Calu3 (cell line): ENCODE results near the gene PCIF1. TPM values are rescaled to one million over a fixed set of nuclear protein-coding genes. Genes with fewer than 3 reads are reported as not detected.

Experiments
- BruUV-seq: library from RNA; stranded (reverse); fragments of 400-500 nt; replicated peaks from 2 replicates; lab custom pipeline; 2021; lab: Mats Ljungman, UMichigan
- CTCF ChIA-PET: fragments of 300-600 bp; sonication (Branson Sonifier 250); formaldehyde crosslinking; loops from one replicate; lab custom pipeline; 2022; ENCODE audit warnings: antibody characterized with exemption; lab: Charles Lee
- DNase-seq: peaks from one replicate; pipeline ENCODE4 v3.0.0; 2022
- H3K27ac Mint-ChIP-seq: one replicate; pipeline ENCODE4 v1.8.0; 2022; ENCODE audit warnings: mixed read lengths; ENCODE audit not compliant: unreplicated experiment
- H3K27me3 Mint-ChIP-seq: one replicate; pipeline ENCODE4 v1.8.0; 2022; ENCODE audit warnings: mixed read lengths; ENCODE audit not compliant: unreplicated experiment
- H3K36me3 Mint-ChIP-seq: one replicate; pipeline ENCODE4 v1.8.0; 2022; ENCODE audit warnings: mild to moderate bottlenecking, moderate library complexity, mixed read lengths; ENCODE audit not compliant: insufficient read depth, unreplicated experiment
- H3K4me1 Mint-ChIP-seq: one replicate; pipeline ENCODE4 v1.8.0; 2022; ENCODE audit warnings: mild to moderate bottlenecking, low read depth, mixed read lengths; ENCODE audit not compliant: unreplicated experiment
- H3K4me3 Mint-ChIP-seq: one replicate; pipeline ENCODE4 v1.8.0; 2022; ENCODE audit warnings: mild to moderate bottlenecking, low read depth, moderate library complexity, mixed read lengths; ENCODE audit not compliant: unreplicated experiment
- H3K9me3 Mint-ChIP-seq: one replicate; pipeline ENCODE4 v1.8.0; 2022; ENCODE audit warnings: low read depth, mixed read lengths; ENCODE audit not compliant: unreplicated experiment
- intact Hi-C: fragments of 100-400 bp; cut with micrococcal nuclease; formaldehyde crosslinking; loops from one replicate; pipeline ENCODE4 v1.10.0; 2022; ENCODE audit not compliant: unreplicated experiment
- total RNA-seq: library from RNA; stranded (reverse); gene quantifications from 2 replicates; pipeline ENCODE4 v1.2.3, GENCODE V29; 2022
- TF ChIP-seq, protein P1 (sequence below): fragments of 200-600 bp; IDR thresholded peaks from one replicate; pipeline ENCODE4 v1.8.0; 2022; ENCODE audit warnings: antibody characterized with exemption; ENCODE audit not compliant: unreplicated experiment

The PCIF1 gene
- total RNA-seq, 1 experiment from 2014 or later = 39.8 TPM

DNA sequence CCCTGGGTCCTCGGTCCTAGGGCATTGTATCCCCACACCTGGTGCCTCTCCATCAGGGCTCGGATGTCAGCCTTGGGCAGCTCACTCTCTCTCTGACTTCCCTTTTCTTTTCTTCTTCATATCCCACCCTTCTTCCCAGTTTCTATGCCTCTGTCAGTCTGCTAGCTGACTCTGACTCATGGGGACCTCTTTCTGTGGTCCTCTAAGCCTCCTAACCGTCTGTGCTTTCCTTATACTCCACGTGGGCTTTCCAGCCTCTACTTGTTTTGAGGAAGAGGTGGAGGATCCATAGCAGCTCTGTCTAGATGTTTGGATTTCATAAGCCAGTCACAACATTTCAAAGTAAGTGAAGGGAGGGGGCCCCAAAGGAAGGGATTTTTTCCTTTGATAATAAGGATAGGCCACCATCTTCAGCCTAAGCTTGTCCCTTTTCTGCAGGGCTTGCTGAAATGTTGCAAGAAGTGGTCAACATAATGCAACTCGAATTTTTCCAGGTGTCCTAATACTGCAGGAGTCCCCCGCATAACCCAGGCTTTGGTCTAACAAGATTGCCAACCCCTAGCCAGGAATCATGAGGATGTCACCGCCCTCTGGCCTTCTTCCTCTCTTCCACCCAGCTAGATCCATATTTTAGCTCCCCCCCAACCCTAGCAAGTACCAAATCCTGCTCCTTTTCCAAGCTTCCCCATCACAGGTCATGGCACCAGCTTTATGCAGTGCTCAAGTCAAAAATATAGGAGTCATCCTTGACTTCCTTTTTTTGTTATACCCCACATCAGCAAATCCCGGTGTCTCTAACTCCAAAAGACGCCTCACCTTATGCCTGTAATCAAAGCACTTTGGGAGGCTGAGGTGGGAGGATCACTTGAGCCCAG is 13.8 kb upstream of the PCIF1 start:
- TF ChIP-seq, protein P1, sequence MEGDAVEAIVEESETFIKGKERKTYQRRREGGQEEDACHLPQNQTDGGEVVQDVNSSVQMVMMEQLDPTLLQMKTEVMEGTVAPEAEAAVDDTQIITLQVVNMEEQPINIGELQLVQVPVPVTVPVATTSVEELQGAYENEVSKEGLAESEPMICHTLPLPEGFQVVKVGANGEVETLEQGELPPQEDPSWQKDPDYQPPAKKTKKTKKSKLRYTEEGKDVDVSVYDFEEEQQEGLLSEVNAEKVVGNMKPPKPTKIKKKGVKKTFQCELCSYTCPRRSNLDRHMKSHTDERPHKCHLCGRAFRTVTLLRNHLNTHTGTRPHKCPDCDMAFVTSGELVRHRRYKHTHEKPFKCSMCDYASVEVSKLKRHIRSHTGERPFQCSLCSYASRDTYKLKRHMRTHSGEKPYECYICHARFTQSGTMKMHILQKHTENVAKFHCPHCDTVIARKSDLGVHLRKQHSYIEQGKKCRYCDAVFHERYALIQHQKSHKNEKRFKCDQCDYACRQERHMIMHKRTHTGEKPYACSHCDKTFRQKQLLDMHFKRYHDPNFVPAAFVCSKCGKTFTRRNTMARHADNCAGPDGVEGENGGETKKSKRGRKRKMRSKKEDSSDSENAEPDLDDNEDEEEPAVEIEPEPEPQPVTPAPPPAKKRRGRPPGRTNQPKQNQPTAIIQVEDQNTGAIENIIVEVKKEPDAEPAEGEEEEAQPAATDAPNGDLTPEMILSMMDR = no peak
- H3K4me3 Mint-ChIP-seq = no peak overlapping the region
- intact Hi-C loops = no loop called here
- CTCF ChIA-PET = interaction anchor here (0.6 kb wide), 1 partner anchor 1513 kb away, joined by 3 read pairs; no protein-coding TSS in a partner anchor
- peaks cover 52% of the 10 kb centered on the region for H3K27me3 Mint-ChIP-seq
- no peak for DNase-seq
- H3K9me3 Mint-ChIP-seq = no peaks in the 10 kb centered on the region
- H3K36me3 Mint-ChIP-seq = no peaks in the 10 kb centered on the region
- H3K4me1 Mint-ChIP-seq = no peaks in the 10 kb centered on the region
- H3K27ac Mint-ChIP-seq = no peak overlapping the region
- BruUV-seq = no TSS peak

DNA sequence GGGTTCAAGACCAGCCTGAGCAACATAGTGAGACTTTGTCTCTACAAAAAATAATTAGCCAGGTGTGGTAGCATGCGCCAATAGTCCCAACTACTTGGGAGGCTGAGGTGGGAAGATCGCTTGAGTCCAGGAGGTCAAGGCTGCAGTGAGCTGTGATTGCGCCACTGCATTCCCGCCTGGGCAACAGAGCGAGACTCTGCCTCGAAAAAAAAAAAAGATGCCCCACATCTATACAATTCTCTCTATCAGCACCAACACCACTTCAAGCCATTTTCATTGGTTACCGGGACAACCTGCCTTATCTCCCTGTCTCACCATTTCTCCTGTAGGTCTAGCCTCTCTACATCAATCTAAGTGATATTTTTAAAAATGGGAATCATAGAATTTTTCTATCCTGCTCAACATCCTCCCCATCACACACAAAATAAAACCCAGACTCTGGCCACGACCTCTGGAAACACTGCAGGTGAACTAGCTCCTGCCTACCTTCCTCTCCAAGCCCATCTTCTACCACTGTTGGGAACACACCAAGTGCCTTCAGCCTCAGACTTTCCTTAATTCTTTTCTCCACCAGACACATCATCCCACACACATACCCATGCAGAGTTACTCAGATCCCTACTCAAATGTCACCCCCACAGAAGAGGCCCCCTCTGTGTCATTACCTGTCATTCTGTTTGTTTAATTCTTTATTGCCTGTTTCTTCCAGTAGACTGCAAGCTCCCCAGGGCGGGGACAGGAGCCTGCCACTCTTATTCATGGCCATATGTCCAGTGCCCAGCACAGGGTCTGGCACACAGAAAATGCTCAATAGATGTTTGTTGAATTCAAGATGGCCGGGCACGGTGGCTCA is 12.9 kb upstream of the PCIF1 start:
- intact Hi-C loops = no loop called here
- TF ChIP-seq, protein P1 = no peak
- H3K36me3 Mint-ChIP-seq = no peaks in the 10 kb centered on the region
- H3K4me1 Mint-ChIP-seq = no peaks in the 10 kb centered on the region
- H3K27me3 Mint-ChIP-seq = peaks cover 54% of the 10 kb centered on the region
- no TSS peak for BruUV-seq
- CTCF ChIA-PET = interaction anchor here (1.2 kb wide), 1 partner anchor 87 kb away, joined by 3 read pairs; no protein-coding TSS in a partner anchor
- no peak overlapping the region for H3K4me3 Mint-ChIP-seq
- no peak overlapping the region for H3K27ac Mint-ChIP-seq
- H3K9me3 Mint-ChIP-seq = no peaks in the 10 kb centered on the region
- no peak for DNase-seq

DNA sequence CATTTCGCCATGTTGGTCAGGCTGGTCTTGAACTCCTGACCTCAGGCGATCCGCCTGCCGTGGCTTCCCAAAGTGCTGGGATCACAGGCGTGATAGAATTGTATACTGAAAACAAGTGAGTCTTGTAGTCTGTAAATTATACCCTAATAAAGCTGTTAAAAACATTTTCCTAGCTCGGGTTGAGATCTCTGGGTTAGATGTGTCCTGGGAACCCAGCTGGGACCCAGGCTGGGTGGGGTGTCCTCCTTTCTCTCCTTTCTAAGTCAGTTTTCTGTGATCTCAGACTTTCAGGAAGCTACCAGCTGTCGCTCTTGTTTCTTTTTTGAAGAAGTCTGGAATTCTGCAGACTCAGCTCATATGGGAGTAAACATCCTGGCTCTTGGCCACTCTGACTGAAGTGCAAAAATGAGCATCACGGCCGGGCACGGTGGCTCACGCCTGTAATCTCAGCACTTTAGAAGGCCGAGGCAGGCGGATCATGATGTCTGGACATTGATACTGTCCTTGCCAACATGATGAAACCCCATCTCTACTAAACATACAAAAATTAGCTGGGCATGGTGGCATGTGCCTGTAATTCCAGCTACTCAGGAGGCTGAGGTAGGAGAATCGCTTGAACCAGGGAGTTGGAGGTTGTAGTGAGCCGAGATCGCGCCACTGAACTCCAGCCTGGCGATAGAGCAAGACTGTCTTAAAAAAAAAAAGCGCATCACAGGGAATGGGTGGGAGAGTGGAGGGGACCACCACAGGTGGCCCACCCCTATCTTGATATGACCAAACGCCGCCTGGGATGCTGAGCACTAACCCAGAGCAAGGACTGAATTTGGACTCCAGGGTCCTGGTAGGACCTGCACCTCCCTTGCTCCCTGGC is 9.9 kb upstream of the PCIF1 start:
- Mint-ChIP-seq H3K9me3 (no peaks in the 10 kb centered on the region), H3K27me3 (peaks cover 69% of the 10 kb centered on the region), H3K36me3 (no peaks in the 10 kb centered on the region), H3K27ac (no peak overlapping the region), H3K4me1 (no peaks in the 10 kb centered on the region), H3K4me3 (no peak overlapping the region)
- no peak for DNase-seq
- intact Hi-C loops = no loop called here
- CTCF ChIA-PET = interaction anchor here (1.6 kb wide), 2 partner anchors 10 to 19 kb away, joined by 3 to 7 read pairs; partner anchors contain the start of gene PCIF1
- no TSS peak for BruUV-seq
- TF ChIP-seq, protein P1 = no peak
